ENCODE results near the gene DNAAF9. TPM values are rescaled to one million over a fixed set of nuclear protein-coding genes. Genes with fewer than 3 reads are reported as not detected.

Gene DNAAF9
- total RNA-seq, 1 donor from 2014 or later = 34.7 TPM

DNA sequence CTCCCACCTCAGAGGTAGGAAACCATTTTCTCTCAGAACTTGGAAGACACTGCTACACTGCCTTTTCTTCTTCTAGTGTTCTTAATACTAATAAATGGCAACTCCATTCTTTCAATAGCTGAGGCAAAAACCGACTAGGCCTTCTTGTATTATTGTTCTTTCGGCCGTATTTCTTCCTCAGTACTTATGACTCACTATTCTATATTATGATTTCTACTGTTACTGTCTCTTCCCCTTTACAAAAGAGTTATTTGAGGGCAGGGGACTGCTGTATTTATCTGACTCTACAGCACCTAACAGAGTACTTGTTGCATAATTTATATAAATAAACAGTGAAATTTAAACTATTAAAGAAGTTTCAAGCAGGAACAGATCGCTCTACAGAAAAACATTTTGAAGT lies 3.1 kb downstream of the DNAAF9 start:
- H3K4me1 Mint-ChIP-seq (ENCODE audit: low read depth, unreplicated experiment) = peaks cover 6% of the 10 kb centered on the region
- TF ChIP-seq, protein P1, sequence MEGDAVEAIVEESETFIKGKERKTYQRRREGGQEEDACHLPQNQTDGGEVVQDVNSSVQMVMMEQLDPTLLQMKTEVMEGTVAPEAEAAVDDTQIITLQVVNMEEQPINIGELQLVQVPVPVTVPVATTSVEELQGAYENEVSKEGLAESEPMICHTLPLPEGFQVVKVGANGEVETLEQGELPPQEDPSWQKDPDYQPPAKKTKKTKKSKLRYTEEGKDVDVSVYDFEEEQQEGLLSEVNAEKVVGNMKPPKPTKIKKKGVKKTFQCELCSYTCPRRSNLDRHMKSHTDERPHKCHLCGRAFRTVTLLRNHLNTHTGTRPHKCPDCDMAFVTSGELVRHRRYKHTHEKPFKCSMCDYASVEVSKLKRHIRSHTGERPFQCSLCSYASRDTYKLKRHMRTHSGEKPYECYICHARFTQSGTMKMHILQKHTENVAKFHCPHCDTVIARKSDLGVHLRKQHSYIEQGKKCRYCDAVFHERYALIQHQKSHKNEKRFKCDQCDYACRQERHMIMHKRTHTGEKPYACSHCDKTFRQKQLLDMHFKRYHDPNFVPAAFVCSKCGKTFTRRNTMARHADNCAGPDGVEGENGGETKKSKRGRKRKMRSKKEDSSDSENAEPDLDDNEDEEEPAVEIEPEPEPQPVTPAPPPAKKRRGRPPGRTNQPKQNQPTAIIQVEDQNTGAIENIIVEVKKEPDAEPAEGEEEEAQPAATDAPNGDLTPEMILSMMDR (IDR thresholded peaks at IDR 0.05; ENCODE audit: partially characterized antibody, unreplicated experiment) = no peak
- no peak overlapping the region for H3K27ac Mint-ChIP-seq (ENCODE audit: unreplicated experiment)
- no peaks in the 10 kb centered on the region for H3K36me3 Mint-ChIP-seq (ENCODE audit: unreplicated experiment)
- H3K4me3 Mint-ChIP-seq (ENCODE audit: unreplicated experiment) = no peak overlapping the region
- H3K27me3 Mint-ChIP-seq (ENCODE audit: unreplicated experiment) = peaks cover 9% of the 10 kb centered on the region
- DNase-seq = no peak
- peaks cover 7% of the 10 kb centered on the region for H3K9me3 Mint-ChIP-seq (ENCODE audit: unreplicated experiment)

GRCh38 chr20:3403741-3404140 lies 3.7 kb downstream of the DNAAF9 start:
- Mint-ChIP-seq H3K36me3 (ENCODE audit: unreplicated experiment) (no peaks in the 10 kb centered on the region), H3K4me3 (ENCODE audit: unreplicated experiment) (no peak overlapping the region), H3K27ac (ENCODE audit: unreplicated experiment) (no peak overlapping the region), H3K27me3 (ENCODE audit: unreplicated experiment) (peaks cover 9% of the 10 kb centered on the region), H3K4me1 (ENCODE audit: low read depth, unreplicated experiment) (peaks cover 6% of the 10 kb centered on the region), H3K9me3 (ENCODE audit: unreplicated experiment) (peaks cover 6% of the 10 kb centered on the region)
- TF ChIP-seq, protein P1 (IDR thresholded peaks at IDR 0.05; ENCODE audit: partially characterized antibody, unreplicated experiment) = no peak
- DNase-seq = no peak

DNA sequence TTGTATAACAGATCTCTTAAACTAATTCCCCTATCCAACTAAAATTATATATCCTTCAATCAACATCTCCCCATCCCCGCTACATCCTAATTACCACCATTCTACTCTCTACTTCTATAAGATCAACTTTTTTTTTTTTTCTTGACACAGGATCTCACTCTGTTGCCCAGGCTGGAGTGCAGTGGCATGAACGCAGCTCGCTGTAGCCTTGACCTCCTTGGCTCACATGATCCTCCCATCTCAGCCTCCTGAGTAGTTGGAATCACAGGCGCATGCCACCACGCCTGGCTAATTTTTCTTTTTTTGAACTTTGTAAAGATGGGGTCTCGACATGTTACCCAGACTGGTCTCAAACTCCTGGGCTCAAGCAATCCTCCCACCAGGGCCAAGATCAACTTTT lies 5.0 kb downstream of the DNAAF9 start:
- DNase-seq = no peak
- TF ChIP-seq, protein P1 (IDR thresholded peaks at IDR 0.05; ENCODE audit: partially characterized antibody, unreplicated experiment) = no peak
- Mint-ChIP-seq H3K27ac (ENCODE audit: unreplicated experiment) (no peak overlapping the region), H3K36me3 (ENCODE audit: unreplicated experiment) (no peaks in the 10 kb centered on the region), H3K9me3 (ENCODE audit: unreplicated experiment) (peaks cover 4% of the 10 kb centered on the region), H3K4me3 (ENCODE audit: unreplicated experiment) (no peak overlapping the region), H3K27me3 (ENCODE audit: unreplicated experiment) (peaks cover 6% of the 10 kb centered on the region), H3K4me1 (ENCODE audit: low read depth, unreplicated experiment) (peaks cover 6% of the 10 kb centered on the region)

DNA sequence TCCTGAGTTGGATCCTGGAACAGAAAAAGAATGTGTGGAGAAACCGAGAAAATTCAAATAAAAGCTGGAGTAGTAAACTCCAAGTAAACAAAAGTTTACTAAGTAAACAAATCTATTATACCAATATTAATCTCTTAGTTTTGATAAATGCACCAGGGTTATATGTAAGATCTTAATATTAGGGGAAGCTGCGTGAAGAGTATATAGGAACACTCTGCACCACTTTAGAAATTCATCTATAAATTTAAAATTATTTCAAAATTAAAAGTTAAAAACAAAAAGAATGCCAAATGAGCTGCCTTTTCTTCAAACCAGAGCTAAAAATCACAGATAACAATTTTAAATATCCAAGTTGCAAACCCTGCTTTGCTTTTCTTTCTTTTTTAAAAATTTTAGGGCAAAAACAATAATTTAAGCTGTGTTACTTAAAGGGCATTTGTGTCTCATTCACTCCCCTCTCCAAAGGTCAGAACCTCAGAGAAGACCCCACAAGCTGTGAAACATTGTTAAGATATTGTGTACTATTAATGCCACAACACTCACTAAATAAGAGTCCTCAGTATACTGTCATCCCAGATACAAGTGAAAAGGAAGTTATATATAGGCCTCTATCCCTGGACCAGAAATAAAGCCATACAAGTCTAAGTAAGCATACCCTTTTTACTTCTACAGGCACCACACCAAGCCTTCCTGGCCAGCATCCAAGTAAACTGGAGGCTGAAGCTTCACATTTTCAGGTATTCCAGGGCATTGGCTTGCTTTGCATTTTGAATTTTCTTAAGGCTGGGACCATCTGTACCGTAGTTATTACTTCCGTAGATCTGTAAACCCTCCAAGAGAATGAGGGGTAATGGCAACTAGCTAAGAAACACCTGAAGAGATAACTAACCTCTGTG lies 7.0 kb downstream of the DNAAF9 start:
- TF ChIP-seq, protein P1 (IDR thresholded peaks at IDR 0.05; ENCODE audit: partially characterized antibody, unreplicated experiment) = no peak
- Mint-ChIP-seq H3K27me3 (ENCODE audit: unreplicated experiment) (peaks cover 2% of the 10 kb centered on the region), H3K36me3 (ENCODE audit: unreplicated experiment) (no peaks in the 10 kb centered on the region), H3K9me3 (ENCODE audit: unreplicated experiment) (peaks cover 2% of the 10 kb centered on the region), H3K27ac (ENCODE audit: unreplicated experiment) (no peak overlapping the region), H3K4me1 (ENCODE audit: low read depth, unreplicated experiment) (peaks cover 4% of the 10 kb centered on the region), H3K4me3 (ENCODE audit: unreplicated experiment) (no peak overlapping the region)
- no peak for DNase-seq

DNA sequence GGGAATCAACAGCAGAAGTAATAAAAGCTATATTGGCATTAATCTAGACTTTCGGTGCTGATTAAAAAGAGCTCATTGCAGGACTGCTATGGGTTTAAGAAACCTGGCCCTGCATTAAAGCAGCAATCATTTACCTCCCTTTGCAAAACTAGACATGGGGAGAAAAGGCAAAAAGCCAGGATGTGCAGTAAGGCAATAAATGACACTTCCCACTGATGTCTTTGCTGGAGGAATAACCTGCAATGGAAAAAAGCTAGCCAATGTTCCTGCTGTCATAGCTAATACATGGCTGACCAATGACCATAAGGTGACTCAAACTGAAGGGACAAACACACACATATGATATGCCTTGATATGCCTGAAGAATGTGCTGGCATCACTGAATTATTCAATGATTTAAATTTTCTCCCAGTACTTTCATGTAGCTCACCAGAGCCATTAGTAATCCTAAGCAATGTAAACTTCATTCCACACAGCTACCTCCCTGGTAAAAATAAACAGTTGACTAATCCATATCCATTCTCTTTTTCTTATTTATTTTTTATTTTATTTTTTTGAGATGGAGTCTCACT lies 8.7 kb downstream of the DNAAF9 start:
- no peaks in the 10 kb centered on the region for H3K4me1 Mint-ChIP-seq (ENCODE audit: low read depth, unreplicated experiment)
- no peak overlapping the region for H3K4me3 Mint-ChIP-seq (ENCODE audit: unreplicated experiment)
- H3K9me3 Mint-ChIP-seq (ENCODE audit: unreplicated experiment) = peaks cover 2% of the 10 kb centered on the region
- peaks cover 2% of the 10 kb centered on the region for H3K27me3 Mint-ChIP-seq (ENCODE audit: unreplicated experiment)
- TF ChIP-seq, protein P1 (IDR thresholded peaks at IDR 0.05; ENCODE audit: partially characterized antibody, unreplicated experiment) = no peak
- H3K36me3 Mint-ChIP-seq (ENCODE audit: unreplicated experiment) = no peaks in the 10 kb centered on the region
- no peak for DNase-seq
- no peak overlapping the region for H3K27ac Mint-ChIP-seq (ENCODE audit: unreplicated experiment)

Data from glutamatergic neuron (in vitro differentiated cells).